Neuron (in vitro differentiated cells): ENCODE data around the gene CLDND1.
A peak's percentile ranks its signal among the peaks of the same experiment; 100 is the strongest.
"Not testable (repeated sequence)": the region's sequence is repeated elsewhere in the genome, so short reads cannot be mapped to it uniquely, and the experiment has no call there.

Experiments used
- H2AFZ ChIP-seq: one replicate; pipeline ENCODE4 v1.6.1; 2013; ENCODE audit warnings: low read depth, mild to moderate bottlenecking, inconsistent platforms, low read length, moderate library complexity
- H3K27me3 ChIP-seq: one replicate; pipeline ENCODE4 v1.6.1; 2013; ENCODE audit warnings: low read length; ENCODE audit not compliant: insufficient read depth
- H3K36me3 ChIP-seq: one replicate; pipeline ENCODE4 v1.6.1; 2013; ENCODE audit warnings: low read length; ENCODE audit not compliant: insufficient read depth
- H3K4me1 ChIP-seq: one replicate; pipeline ENCODE4 v1.6.1; 2013; ENCODE audit warnings: low read length; ENCODE audit not compliant: insufficient read depth
- H3K4me3 ChIP-seq: 2 replicates; pipeline ENCODE4 v1.5.1; 2013; ENCODE audit warnings: mild to moderate bottlenecking, low read length, moderate library complexity
- H3K9me3 ChIP-seq: one replicate; pipeline ENCODE4 v1.6.1; 2013; ENCODE audit warnings: low read length

The CLDND1 gene

GRCh38 chr3:98522544-98523281 is at the start of gene CLDND1:
CLDND1 (minus strand) TSS chr3:98522902; CDS start chr3:98521424, 1,478 bp downstream.
- Histone ChIP-seq H3K4me3 (peak within 1 kb of the TSS; percentile 67), H3K27me3 (no peaks in the 10 kb centered on the region), H3K4me1 (peaks cover 10% of the 10 kb centered on the region), H2AFZ (peak within 1 kb of the TSS; percentile 89), H3K9me3 (no peaks in the 10 kb centered on the region), H3K36me3 (peaks cover 34% of the 10 kb centered on the region)

- no peaks in the 10 kb centered on the region for H3K9me3 ChIP-seq
- H3K4me1 ChIP-seq: no peaks in the 10 kb centered on the region
- H3K36me3 ChIP-seq: no peaks in the 10 kb centered on the region
- H3K4me3 ChIP-seq: no peak overlapping the region
- no peak overlapping the region for H2AFZ ChIP-seq
- H3K27me3 ChIP-seq: no peaks in the 10 kb centered on the region
Observed at GRCh38 chr3:98568402-98568801, 45.7 kb upstream of the CLDND1 start.

GRCh38 chr3:98567666-98568270 is 45.1 kb upstream of the CLDND1 start:
- Histone ChIP-seq H3K27me3 (no peaks in the 10 kb centered on the region), H2AFZ (no peak overlapping the region), H3K36me3 (no peaks in the 10 kb centered on the region), H3K4me3 (no peak overlapping the region), H3K4me1 (no peaks in the 10 kb centered on the region), H3K9me3 (no peaks in the 10 kb centered on the region)

- Histone ChIP-seq H3K4me1 (no peaks in the 10 kb centered on the region), H3K36me3 (no peaks in the 10 kb centered on the region), H2AFZ (no peak overlapping the region), H3K9me3 (no peaks in the 10 kb centered on the region), H3K4me3 (no peak overlapping the region), H3K27me3 (no peaks in the 10 kb centered on the region)
Observed at GRCh38 chr3:98565843-98566242, 43.1 kb upstream of the CLDND1 start.

GRCh38 chr3:98565237-98565643 is 42.5 kb upstream of the CLDND1 start:
- Histone ChIP-seq H3K36me3 (no peaks in the 10 kb centered on the region), H3K9me3 (no peaks in the 10 kb centered on the region), H3K27me3 (no peaks in the 10 kb centered on the region), H3K4me1 (no peaks in the 10 kb centered on the region), H2AFZ (no peak overlapping the region), H3K4me3 (no peak overlapping the region)

GRCh38 chr3:98564282-98565005 is 41.7 kb upstream of the CLDND1 start:
- H3K36me3 ChIP-seq: no peaks in the 10 kb centered on the region
- H3K4me3 ChIP-seq: no peak overlapping the region
- H3K4me1 ChIP-seq: no peaks in the 10 kb centered on the region
- H3K9me3 ChIP-seq: no peaks in the 10 kb centered on the region
- no peak overlapping the region for H2AFZ ChIP-seq
- H3K27me3 ChIP-seq: no peaks in the 10 kb centered on the region

- Histone ChIP-seq H2AFZ (no peak overlapping the region), H3K4me3 (no peak overlapping the region), H3K36me3 (no peaks in the 10 kb centered on the region), H3K9me3 (no peaks in the 10 kb centered on the region), H3K27me3 (no peaks in the 10 kb centered on the region), H3K4me1 (no peaks in the 10 kb centered on the region)
Observed at GRCh38 chr3:98563661-98564281, 41.1 kb upstream of the CLDND1 start.

- Histone ChIP-seq H2AFZ (no peak overlapping the region), H3K36me3 (no peaks in the 10 kb centered on the region), H3K27me3 (peaks cover 3% of the 10 kb centered on the region), H3K9me3 (no peaks in the 10 kb centered on the region), H3K4me3 (no peak overlapping the region), H3K4me1 (no peaks in the 10 kb centered on the region)
Observed at GRCh38 chr3:98561727-98562521, 39.2 kb upstream of the CLDND1 start.

- H3K4me3 ChIP-seq: no peak overlapping the region
- H3K36me3 ChIP-seq: no peaks in the 10 kb centered on the region
- peaks cover 3% of the 10 kb centered on the region for H3K27me3 ChIP-seq
- no peaks in the 10 kb centered on the region for H3K9me3 ChIP-seq
- no peaks in the 10 kb centered on the region for H3K4me1 ChIP-seq
- no peak overlapping the region for H2AFZ ChIP-seq
Observed at GRCh38 chr3:98560911-98561310, 38.2 kb upstream of the CLDND1 start.

- not testable (repeated sequence) for H3K4me3 ChIP-seq, H3K9me3 ChIP-seq, H3K4me1 ChIP-seq, H3K36me3 ChIP-seq, H2AFZ ChIP-seq, H3K27me3 ChIP-seq
Observed at GRCh38 chr3:98559769-98560168, 37.1 kb upstream of the CLDND1 start.

- Histone ChIP-seq H3K27me3 (peaks cover 3% of the 10 kb centered on the region), H3K4me3 (no peak overlapping the region), H3K4me1 (no peaks in the 10 kb centered on the region), H2AFZ (no peak overlapping the region), H3K36me3 (no peaks in the 10 kb centered on the region), H3K9me3 (no peaks in the 10 kb centered on the region)
Observed at GRCh38 chr3:98558100-98558827, 35.6 kb upstream of the CLDND1 start.

- H3K4me1 ChIP-seq: no peaks in the 10 kb centered on the region
- no peak overlapping the region for H3K4me3 ChIP-seq
- H3K27me3 ChIP-seq: peaks cover 3% of the 10 kb centered on the region
- no peak overlapping the region for H2AFZ ChIP-seq
- H3K9me3 ChIP-seq: no peaks in the 10 kb centered on the region
- no peaks in the 10 kb centered on the region for H3K36me3 ChIP-seq
Observed at GRCh38 chr3:98557324-98558010, 34.8 kb upstream of the CLDND1 start.
